LNCaP clone FGC (cell line): ENCODE data around the gene VTCN1.

Experiments used
- DNase-seq: peaks from one replicate; pipeline ENCODE4 v3.0.0-alpha.2; 2011; ENCODE audit warnings: low read depth
- H3K4me3 ChIP-seq: 2 replicates; pipeline ENCODE4 v1.5.1; 2011; ENCODE audit warnings: mild to moderate bottlenecking, low read depth, low read length, control low read depth
- CTCF ChIP-seq: IDR thresholded peaks from 2 replicates; pipeline ENCODE4 v1.5.1; 2012; ENCODE audit warnings: mild to moderate bottlenecking; ENCODE audit not compliant: control insufficient read depth, insufficient read depth; ENCODE audit errors: extremely low read depth

Gene VTCN1

GRCh38 chr1:117179471-117179870, 31.3 kb downstream of the VTCN1 start:
- H3K4me3 ChIP-seq: no peak overlapping the region
- DNase-seq: no peak
- TF ChIP-seq CTCF: no peak

- H3K4me3 ChIP-seq: no peak overlapping the region
- DNase-seq: no peak
- TF ChIP-seq CTCF: no peak
These were observed 32.0 kb downstream of the VTCN1 start for GRCh38 chr1:117178756-117179155.

- DNase-seq: no peak
- no peak overlapping the region for H3K4me3 ChIP-seq
- no peak for TF ChIP-seq CTCF
These were observed 33.4 kb downstream of the VTCN1 start for GRCh38 chr1:117177376-117177775.

GRCh38 chr1:117176579-117176978, 34.1 kb downstream of the VTCN1 start:
- TF ChIP-seq CTCF: no peak
- DNase-seq: no peak
- no peak overlapping the region for H3K4me3 ChIP-seq

- DNase-seq: no peak
- no peak overlapping the region for H3K4me3 ChIP-seq
- no peak for TF ChIP-seq CTCF
These were observed 35.9 kb downstream of the VTCN1 start for GRCh38 chr1:117174851-117175250.

GRCh38 chr1:117173691-117174090, 37.0 kb downstream of the VTCN1 start:
- no peak for DNase-seq
- TF ChIP-seq CTCF: no peak
- H3K4me3 ChIP-seq: no peak overlapping the region

- DNase-seq: no peak
These were observed 37.7 kb downstream of the VTCN1 start for GRCh38 chr1:117173006-117173405.

More at GRCh38 chr1:117173006-117173405, 37.7 kb downstream of the VTCN1 start:
- no peak for TF ChIP-seq CTCF
- H3K4me3 ChIP-seq: no peak overlapping the region
